GM18498 (cell line): ENCODE results near the gene CAPN13.

Experiments
- ATAC-seq: cut with Tn5 transposase; IDR thresholded peaks from one replicate; pipeline ENCODE4 v1.9.1; 2021; ENCODE audit warnings: mild to moderate bottlenecking, moderate library complexity; ENCODE audit not compliant: unreplicated experiment

Gene CAPN13

DNA sequence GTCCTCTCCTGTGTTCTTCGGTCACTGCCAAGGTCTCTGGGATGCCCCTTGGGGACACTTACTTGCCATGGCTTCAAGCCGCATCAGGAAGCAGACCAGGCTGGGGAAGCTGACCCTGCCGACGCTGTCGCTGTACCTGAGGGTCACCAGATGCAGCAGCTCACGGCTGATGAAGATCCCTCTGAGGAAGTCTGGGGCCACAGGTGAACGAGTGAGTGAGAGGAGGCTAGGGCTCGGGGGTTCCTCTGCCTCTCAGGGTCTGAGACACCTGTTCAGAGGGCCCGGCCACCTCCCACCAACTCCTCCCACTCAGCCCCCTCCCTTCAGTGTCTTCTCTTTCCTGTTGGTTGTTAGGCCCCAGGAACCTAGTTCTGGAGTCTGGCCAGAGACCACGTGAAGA lies 74.9 kb downstream of the CAPN13 start:
- ATAC-seq: no peak

DNA sequence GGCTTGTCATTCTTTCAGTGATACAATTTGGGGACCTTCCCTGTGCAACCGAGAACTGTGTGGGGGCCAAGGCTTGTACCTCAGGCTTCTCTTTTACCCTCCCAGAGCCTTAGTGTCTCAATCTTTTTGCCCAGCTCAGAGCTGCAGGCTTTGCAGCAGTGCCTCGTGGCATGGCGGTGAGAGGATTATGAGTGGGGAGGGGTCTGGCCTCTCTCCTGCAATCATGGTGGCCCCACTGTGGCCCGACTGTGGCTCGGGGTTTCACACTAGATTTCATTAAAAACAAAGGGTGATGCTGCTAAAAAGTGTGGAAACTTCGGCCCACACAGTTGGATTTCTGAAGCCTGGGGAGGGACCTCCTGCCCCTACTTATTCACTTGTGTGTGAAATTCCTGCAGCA lies 75.5 kb downstream of the CAPN13 start:
- no peak for ATAC-seq

DNA sequence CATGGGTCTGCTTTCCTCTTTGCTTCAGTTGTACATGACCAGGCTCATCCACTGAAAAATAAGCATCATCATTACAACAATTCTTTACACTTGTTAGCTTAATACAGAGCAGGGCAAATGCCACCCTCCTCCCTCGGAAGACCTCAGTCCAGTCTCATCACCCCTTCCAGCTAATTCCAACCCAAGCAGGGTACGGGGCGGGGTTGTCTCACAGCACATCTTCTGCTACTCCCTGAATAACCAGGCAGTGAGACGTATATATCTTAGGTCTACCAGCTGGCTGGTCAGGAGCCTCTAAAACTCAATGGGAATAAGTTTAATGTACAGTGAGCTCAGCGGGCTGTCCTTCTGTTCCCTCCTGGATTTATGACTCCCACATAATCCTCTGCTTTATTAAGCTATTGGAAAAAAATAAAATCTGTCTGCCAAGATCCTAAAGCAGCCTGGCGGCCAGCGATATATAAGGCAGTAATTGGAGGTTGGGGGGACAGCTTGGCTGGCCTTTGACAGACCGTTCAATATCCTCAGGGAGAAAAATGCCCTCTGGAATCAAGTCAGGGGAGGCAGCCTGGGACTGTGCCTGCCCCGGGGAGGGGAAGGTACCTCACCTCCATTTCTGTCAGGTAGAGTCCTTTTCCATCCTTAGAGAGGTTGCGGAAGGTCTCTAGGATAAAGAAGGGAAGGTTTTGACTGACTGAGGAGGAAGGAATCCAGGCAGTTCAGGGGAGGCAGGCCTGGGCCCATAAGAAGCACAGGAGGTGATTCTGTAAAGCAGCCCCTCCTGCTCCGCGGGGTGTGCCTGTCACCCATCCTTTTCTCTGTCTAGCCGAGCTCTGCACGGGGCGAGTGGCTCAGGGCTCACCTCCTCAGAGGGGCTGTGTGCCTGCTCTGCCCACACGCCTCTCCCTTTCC lies 76.3 kb downstream of the CAPN13 start:
- ATAC-seq: no peak

DNA sequence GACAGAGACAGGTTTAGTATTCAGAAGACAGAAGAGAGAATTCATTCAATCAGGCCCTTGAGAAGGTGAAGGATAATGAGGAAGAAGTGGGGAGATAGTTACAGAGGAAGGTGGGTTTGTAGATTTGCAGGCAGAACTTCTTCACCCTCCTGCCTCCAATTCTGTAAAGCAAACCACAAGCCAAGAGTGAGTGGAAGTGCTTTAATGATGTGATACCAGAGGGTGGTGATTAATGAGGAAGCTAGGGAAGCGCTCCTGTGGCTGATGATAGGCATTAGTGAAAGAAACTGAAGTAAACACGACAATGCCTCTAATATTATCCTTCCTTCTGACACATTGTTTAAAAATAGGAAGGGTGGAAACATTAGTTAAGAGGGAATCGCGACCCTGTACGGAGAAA lies 78.2 kb downstream of the CAPN13 start:
- no peak for ATAC-seq

DNA sequence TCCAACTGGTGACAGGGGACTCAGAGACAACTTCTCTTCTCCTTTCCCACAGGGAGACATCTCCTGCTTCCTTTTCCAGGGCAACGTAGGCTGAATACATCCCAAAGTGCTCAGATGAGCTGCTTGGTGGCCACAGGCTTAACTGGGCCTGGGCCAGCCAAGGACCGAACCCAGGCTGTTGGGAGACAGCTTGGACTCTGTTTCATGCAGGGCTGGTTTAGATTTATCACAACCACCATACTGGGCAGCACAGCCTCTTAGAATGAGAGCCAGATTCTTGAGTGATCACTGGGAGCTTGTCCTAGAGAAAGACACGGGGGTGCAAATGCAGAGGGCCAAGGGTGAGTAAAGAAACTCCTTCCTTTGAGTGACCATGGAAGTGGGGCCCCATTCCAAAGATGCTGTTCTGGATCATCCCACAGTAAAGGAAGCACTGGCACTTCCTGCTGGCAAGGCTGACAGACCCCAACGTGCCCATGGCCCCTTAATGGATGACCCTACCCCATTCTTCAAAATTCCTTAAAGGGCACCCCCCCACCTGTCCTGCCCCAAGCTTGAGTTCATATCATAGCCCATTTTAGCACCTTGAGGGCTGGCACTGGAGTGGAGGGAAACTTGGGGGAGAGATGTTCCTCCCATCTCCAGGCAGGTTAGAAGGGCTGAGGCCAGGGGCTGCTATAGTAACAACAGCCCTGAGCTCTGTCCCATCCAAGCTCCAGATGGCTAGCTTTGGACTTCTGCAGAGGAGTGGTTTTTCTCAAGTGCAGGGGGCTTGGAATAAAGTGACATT lies 84.1 kb downstream of the CAPN13 start:
- ATAC-seq: no peak

DNA sequence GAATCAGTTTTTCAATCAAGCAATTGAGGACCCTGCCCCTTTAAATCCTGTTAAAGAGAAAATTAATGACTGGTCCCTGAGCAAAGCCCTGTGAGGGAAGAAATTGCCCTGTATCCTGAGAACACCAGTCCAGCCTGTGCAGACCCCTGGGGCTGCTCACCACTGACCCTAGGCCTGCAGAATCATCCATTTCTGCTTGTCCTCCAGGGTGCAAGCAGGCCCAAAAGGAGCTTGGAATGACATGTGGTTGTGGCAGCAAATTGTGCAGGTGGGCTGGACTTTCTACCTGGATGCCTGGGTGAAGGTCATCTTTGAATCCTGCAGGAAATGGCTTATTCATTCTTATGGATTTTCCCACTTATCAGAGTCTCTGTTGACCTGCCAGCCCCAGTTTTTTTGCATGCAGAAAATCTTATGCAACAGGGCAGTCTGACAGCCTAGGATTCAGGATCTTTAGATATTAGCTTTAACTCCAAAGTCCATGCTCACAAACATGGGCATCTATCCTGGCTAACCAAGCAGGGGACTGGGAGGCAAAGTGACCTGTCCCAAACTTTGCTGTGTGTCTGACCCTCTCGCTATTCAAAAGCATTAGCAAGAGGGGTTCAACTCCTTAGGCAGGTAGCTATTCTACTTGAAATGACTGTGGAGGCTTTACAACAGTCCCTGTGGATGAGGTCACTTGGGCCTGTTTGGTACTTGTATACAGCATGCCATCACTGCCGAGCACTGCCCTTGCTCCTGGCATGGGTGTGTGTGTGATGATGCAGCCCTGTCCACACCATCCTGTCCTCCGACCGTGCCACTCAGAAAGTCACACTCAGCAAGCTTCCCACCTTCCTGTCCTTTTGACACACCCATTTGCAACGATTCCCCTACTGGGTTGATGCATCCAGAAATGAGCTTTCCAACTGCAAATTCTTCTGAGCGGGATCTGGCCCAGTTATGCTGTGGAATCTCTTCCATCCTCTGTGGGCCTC lies 85.3 kb downstream of the CAPN13 start:
- no peak for ATAC-seq

DNA sequence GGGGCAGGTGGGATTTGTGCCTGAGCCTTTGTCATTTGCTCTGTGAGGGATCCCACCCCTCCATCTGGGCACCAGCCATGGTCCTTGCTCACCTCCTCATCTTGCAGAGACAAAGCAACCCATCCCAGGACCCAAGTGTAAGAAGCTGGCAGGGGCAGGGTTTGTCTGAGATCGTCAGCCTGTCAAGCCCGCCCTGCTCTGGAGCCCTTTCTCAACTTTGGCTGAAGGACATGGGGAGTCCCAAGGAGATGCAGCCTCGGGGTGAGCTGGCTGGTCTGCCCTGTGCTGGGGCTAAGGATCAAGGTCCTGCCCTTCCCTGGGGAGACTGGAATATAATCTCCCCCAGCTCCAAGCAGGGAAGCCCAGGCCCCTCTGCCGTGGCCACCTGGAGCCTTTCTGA lies 86.0 kb downstream of the CAPN13 start:
- ATAC-seq: no peak

DNA sequence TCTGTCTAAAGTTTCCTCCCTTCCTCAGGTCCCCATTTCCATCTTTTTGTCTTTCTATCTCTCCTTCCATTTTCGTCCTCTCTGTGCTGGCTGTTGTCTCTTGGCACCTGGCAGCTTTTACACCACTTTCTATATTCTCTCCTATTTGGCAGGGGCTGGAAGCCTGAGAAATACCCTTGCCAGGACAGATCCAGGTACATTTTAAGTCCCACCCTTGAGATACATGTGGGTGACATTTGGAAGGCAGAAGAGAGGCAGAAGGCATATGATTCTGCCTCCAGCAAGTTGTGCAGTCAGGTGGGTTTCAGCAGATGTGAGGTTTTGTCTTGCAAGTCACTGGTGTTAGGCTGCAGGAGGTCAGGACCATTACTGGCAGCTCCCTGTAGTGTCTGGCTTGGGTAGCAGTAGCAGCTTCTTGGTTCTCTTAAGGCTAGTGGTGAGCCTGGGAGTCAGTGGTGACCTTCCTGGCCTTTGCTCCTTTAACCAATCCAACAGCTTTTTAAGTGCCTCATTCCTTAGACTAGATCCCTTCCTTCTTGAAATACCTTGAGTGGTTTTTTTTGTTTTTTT lies 90.1 kb downstream of the CAPN13 start:
- ATAC-seq: no peak

DNA sequence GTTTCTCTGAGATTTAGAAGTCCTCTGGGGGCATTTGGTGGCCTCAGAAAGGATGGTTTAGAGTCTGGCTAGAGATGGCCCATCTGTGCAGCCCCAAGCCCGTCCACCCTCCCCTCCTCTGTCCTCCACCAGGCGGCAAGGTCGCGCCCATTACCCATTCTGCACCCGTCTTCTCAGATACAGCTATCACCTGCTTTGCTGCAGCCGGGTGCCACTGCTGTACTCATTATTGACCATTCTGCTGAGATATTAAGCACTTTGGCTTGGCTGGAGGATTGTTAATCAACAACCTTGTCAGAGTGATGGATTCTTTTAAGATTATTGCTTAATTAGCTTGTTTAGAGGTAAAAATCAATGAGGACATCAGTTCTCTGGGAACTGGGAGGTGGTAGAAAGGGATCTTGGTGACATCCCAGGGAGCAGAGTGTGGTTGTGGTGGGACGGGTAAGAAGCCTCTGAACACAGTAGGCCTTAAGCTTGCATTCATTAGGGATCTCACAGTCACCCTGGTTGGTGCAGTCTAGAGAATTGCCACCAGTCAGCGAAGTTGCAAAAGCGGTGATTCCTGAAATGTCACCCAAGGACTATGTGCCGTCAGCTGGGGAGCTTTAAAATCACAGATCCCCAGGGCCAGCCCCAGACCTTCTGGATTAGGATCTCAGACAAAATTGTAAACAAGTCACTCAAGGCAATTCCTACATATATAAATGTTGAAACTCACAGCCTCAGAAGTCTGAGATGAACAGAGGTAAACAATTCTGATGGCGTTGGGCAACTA lies 90.9 kb downstream of the CAPN13 start:
- ATAC-seq: no peak

DNA sequence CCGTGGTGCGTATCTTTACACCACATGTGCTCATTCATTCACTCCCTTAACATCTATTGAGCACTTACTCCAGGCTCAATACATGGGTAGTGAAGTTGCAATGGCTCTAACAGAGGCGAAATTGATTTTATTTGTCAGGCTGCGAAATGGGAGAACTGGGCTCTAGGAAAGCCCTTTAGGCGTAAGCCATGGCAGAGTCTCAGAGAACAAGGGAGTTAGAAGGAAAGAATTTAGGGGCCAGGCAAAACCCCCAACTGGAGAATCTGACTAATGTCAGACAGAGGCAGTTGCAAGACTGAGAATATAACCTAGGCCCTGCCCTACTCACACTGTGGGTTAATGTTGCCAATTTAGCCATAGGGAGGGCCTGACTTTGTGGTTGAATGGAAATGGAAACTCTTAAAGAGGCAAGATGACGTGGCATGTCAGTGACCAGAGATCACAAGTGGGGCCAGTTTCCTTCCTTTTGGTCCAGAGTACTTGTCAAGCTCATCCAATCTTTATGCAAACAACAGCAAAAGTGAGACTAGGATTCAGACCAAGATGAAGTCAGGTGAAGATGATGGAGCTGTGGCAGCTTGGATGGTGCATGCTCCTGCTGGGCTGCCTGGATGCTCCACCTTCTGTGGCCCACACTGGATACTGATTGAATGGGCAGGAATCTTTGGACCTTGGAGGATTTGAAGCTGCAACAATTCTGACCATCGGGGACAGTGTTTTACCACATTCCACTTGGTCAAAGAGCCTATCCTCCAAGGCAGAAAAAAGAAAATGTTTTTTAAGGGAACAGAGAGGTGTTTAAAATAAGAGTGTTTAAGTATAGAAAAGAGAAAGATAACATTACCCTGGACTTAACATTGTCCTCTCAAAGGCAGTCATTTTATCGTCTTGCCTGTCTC lies 92.2 kb downstream of the CAPN13 start:
- peak; percentile 34 for ATAC-seq

DNA sequence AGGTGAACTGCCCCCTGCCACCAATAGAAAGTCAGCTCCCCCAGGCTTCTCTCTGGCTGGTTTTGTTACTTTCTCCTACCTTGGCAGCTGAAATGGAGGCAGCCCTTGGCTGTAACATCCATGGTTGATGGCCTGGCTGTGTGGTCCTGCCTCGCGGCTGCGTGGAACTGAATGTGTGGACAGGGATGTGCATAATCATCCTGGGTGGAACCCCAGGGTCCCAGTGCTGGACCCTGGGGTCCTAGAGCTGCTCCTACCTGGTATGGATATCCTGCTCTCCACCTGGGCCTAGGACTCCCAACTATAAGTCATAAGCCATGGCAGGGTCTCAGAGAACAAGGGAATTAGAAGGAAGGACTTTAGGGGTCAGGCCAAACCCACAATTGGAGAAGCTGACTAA lies 93.5 kb downstream of the CAPN13 start:
- ATAC-seq: no peak

DNA sequence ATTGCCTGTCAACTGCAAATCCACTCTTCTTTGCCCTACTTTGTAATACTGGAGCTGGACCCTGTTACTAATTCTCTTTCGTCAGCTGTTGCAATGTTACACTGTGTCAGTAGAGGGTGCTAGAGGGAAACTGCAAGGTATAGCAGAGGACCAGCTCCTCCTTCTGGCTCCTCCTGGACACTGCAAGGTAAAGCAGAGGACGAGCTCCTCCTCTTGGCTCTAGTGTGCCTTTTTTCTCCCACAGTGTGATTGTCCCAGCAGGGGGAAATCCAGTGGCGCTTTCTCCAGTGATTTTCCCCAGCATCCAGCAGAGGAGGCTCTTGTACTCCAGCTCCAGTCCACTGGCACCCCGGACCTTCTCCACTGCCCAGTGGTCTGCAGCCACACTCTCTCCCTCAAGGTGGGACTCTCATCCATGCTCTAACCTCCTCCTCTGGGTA lies 95.6 kb downstream of the CAPN13 start:
- peak; percentile 81 for ATAC-seq

DNA sequence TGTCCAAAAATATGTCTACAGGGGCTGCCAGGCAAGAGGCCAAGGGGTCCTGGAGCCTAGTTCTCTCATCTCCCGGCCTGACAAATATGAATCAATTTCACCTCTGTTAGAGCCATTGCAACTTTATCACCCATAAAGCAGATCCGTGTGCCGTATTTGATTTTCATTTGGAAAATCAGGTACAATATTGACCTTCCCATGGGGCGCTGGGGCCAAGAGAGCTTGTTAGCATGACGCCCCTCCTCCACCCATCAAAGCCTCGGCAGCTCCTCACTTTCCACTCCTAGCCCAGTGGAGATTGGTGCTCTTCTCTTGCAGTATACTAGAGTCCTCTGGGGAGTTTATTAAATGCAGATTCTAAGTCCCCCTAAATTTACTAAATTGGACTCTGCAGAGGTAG lies 96.8 kb downstream of the CAPN13 start:
- ATAC-seq: no peak

DNA sequence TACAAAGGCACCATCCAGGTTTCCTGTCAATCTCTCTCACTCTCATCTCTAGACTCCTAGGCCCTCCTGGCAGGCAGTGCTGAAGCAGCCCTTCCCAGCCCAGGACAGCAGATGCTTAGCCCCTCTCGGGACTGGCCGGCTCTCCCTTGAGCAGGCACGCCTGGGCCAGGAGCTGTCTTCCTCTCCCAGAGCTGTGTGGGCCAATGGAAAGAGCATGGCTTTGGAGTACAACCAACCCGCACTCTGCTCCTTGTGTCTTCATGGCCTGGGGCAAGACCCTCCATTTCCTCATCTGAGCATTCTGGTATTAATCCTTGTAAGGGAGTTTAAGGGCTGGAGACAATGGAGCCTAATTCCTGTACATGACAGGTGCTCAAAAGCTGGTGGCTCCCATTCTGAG lies 97.2 kb downstream of the CAPN13 start:
- no peak for ATAC-seq

DNA sequence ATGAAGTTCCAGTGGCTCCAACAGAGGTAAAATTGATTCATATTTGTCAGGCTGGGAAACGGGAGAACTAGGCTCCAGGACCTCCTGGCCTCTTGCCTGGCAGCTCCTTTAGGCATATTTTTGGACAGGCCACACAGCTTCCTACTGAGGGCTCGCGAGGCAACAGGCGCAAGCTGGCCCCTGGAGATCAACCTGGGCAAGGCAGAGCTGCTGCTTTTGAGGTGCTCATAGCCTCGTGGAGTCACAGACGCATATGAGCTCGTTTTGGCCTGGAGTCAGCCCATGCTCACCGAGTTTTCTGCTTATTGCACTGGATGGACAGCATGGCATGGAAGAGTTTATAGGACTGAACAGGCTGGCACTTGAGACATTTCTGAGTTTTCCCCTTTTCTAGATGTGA lies 97.7 kb downstream of the CAPN13 start:
- ATAC-seq: no peak

DNA sequence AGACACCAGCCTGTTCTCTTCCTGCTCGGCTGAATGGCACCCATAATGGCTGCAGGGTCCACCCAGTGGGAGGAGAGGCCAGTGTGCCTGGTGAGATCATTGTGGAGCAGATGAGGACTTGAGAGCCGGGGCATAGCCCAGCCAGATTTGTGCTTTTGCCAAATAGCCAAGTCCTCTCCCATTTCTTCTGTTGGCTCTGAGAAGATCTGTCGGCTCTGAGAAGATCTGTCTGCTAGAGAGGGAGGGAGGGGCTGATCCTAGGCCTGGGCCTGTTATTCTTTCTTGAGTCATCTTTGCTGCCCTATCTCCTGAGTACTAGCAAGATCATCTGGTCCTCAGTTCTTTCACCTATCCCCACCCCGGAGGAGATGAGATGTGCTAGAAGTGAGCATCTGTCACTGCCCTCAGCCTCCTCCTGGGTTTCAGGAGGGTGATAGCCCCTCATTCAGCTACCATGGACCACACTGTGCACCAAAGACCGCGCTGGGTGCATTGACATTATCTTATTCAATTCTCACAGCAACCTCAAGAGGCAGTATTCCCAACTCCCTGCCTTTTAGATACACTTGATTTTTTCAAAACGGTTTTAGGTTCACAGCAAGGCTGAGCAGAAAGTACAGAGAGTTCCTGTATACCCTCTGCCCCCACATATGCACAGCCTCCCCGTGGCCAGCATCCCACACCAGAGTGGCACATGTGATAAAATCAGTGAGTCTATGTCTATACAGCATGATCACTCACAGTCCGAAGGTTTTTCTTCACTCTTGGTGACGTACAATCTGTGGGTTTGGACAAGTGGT lies 98.6 kb downstream of the CAPN13 start:
- ATAC-seq: no peak

DNA sequence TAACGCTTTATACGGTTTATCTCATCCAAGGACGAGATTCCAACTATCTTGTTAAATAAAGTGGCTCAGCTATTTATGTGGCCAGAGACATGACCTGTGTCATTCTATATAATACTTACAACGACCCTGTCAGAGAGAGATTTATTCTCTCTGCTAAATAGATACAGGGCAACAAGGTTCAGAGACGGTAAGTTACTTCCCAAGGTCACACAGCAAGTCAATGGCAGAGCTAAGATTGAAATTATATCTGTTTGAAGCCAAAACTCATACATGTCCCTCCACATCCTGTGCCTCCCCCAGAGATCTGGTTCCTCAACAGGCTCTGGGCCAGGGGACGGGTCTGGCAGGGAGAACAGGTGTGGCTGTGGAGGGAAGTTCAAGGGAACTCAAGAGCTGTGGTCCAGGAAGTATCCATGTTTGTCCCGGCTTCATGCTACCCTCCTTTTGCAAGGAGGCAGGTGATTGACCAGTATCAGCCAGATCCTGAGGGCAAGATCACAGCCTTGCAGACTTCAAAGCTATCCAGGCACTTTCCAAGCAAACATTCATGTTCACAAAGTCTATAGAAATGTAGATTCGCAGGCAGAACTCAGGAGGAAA lies 99.8 kb downstream of the CAPN13 start:
- ATAC-seq: no peak
